SK-N-SH treated with all-trans-retinoic acid at 6 μM for 48 hours (cell line): Measurements from ENCODE around the gene KRTAP19-1.
"Not testable (repeated sequence)": the region's sequence is repeated elsewhere in the genome, so short reads cannot be mapped to it uniquely, and the experiment has no call there.

Source experiments
- ATAC-seq: fragments of 200-7000 bp; cut with Tn5 transposase; 3 replicates; pipeline ENCODE4 v1.9.1; 2020; ENCODE audit warnings: mild to moderate bottlenecking, moderate library complexity
- ARNTL ChIP-seq: fragments of 450-650 bp; formaldehyde crosslinking; IDR thresholded peaks from 2 replicates; pipeline ENCODE4 v1.5.0; 2020; ENCODE audit warnings: low read depth, mild to moderate bottlenecking, moderate library complexity, borderline replicate concordance
- BACH2 ChIP-seq: fragments of 250-450 bp; sonication (Bioruptor Pico); IDR thresholded peaks from 2 replicates; pipeline ENCODE4 v1.9.0; 2021; ENCODE audit warnings: mild to moderate bottlenecking, borderline replicate concordance
- CSDC2 ChIP-seq: fragments of 250-450 bp; sonication (Bioruptor Pico); IDR thresholded peaks from 2 replicates; pipeline ENCODE4 v1.5.0; 2020; ENCODE audit warnings: mild to moderate bottlenecking, moderate library complexity
- ESRRG ChIP-seq: fragments of 250-450 bp; sonication (Bioruptor Pico); IDR thresholded peaks from 2 replicates; pipeline ENCODE4 v1.6.1; 2021; ENCODE audit warnings: mild to moderate bottlenecking
- GLIS3 ChIP-seq: fragments of 250-450 bp; sonication (Bioruptor Pico); IDR thresholded peaks from 2 replicates; pipeline ENCODE4 v1.5.0; 2020; ENCODE audit warnings: mild to moderate bottlenecking, moderate library complexity
- ISL1 ChIP-seq: fragments of 250-450 bp; sonication (Bioruptor Pico); IDR thresholded peaks from 2 replicates; pipeline ENCODE4 v2.1.2; 2022; ENCODE audit warnings: mild to moderate bottlenecking, moderate library complexity
- OSR1 ChIP-seq: fragments of 250-450 bp; sonication (Bioruptor Pico); IDR thresholded peaks from 2 replicates; pipeline ENCODE4 v1.8.0; 2022; ENCODE audit warnings: moderate library complexity, mild to moderate bottlenecking, inconsistent platforms
- RARB ChIP-seq: fragments of 250-450 bp; sonication (Bioruptor Pico); IDR thresholded peaks from 2 replicates; pipeline ENCODE4 v1.8.0; 2021; ENCODE audit warnings: mild to moderate bottlenecking, moderate library complexity
- SNAI2 ChIP-seq: fragments of 250-450 bp; sonication (Bioruptor Pico); IDR thresholded peaks from 2 replicates; pipeline ENCODE4 v1.5.0; 2020; ENCODE audit warnings: mild to moderate bottlenecking, moderate library complexity
- TCF4 ChIP-seq: fragments of 250-450 bp; sonication (Bioruptor Pico); IDR thresholded peaks from 2 replicates; pipeline ENCODE4 v1.8.0; 2021; ENCODE audit warnings: mild to moderate bottlenecking, moderate library complexity, borderline replicate concordance
- TOX ChIP-seq: fragments of 250-450 bp; sonication (Bioruptor Pico); IDR thresholded peaks from 2 replicates; pipeline ENCODE4 v1.8.0; 2021; ENCODE audit warnings: mild to moderate bottlenecking, moderate library complexity, borderline replicate concordance
- ZC3H10 ChIP-seq: fragments of 250-450 bp; sonication (Bioruptor Pico); IDR thresholded peaks from 2 replicates; pipeline ENCODE4 v1.5.1; 2021; ENCODE audit warnings: mild to moderate bottlenecking, moderate library complexity
- ZFP3 ChIP-seq: fragments of 250-450 bp; sonication (Bioruptor Pico); IDR thresholded peaks from 2 replicates; pipeline ENCODE4 v1.5.0; 2020; ENCODE audit warnings: mild to moderate bottlenecking, moderate library complexity
- ZNF70 ChIP-seq: fragments of 450-650 bp; formaldehyde crosslinking; IDR thresholded peaks from 2 replicates; pipeline ENCODE4 v1.5.0; 2020; ENCODE audit warnings: mild to moderate bottlenecking, moderate library complexity
- ZNF8 ChIP-seq: fragments of 450-650 bp; formaldehyde crosslinking; IDR thresholded peaks from 2 replicates; pipeline ENCODE4 v1.5.0; 2020; ENCODE audit warnings: mild to moderate bottlenecking, moderate library complexity
- TF ChIP-seq, protein P1 (sequence below): fragments of 250-450 bp; sonication (Bioruptor Pico); IDR thresholded peaks from 2 replicates; pipeline ENCODE4 v1.8.0; 2020; ENCODE audit warnings: mild to moderate bottlenecking, moderate library complexity, borderline replicate concordance
- TF ChIP-seq, protein P2 (sequence below): fragments of 250-450 bp; sonication (Bioruptor Pico); IDR thresholded peaks from 2 replicates; pipeline ENCODE4 v1.5.1; 2021; ENCODE audit warnings: mild to moderate bottlenecking, moderate library complexity
- TF ChIP-seq, protein P3 (sequence below): fragments of 250-450 bp; sonication (Bioruptor Pico); IDR thresholded peaks from 2 replicates; pipeline ENCODE4 v1.8.0; 2021; ENCODE audit warnings: low read depth, mild to moderate bottlenecking, moderate library complexity, borderline replicate concordance

The KRTAP19-1 gene

DNA sequence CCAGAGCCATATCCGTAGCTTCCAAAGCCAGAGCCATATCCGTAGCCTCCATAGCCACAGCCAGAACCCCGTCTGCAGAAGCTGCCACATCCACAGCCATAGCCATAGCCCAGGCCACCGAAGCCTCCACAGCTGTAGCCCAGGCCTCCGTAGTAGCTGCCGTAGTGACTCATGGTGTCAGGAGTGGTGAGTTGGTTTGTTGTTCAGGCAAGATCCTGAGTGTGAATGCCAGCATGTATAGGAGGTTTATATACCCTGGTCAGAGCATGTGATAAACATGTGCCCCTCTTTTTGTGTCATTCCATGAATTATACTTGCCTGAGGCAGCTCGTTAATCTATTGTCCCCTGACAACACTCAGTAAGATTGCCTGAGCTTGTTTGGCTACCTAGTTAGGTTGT lies at the start of gene KRTAP19-1:
Gene KRTAP19-1, minus strand, starts transcription at position 223 of the 400 bp plus-strand sequence. Its CDS starts 50 bp downstream, at position 173.
- ATAC-seq, result no peak
- TF ChIP-seq ESRRG (CRISPR knock-in tag), result no peak

DNA sequence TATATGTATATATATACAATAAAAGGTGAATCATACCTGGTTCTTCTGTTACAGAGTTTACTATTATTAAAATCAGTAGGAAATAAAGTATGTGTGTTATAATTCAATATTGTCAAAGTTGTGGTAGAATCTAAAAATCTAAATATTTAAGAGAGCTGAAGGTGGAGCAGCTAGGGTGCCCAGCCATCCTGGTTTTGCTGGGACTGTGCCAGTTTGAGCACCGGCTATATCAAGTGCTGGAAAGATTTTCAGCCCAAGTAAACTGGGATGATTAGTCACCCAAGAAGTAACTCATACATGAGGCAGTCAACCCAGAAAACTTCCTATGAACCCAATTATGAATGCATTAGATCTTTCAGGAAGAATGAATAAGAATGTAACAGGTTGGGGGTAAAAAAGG lies 38.7 kb upstream of the KRTAP19-1 start:
- ATAC-seq, result no peak

DNA sequence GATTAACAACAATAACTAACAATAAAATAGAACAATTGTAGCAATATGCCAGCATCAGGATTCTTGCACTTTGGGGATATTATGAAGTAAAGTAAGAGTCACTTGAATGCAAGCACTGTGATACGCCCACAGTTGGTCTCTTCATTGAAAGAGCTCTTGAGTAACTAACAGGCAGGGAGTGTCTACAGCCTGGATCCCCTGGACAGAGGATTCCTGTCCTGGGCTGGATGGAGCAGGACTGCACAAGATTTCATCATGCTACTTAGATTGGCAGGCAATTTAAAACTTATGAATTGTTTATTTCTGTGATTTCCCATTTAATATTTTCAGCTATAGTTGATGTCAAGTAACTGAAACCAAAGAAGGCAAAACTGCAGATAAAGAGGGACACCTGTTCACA lies 35.5 kb upstream of the KRTAP19-1 start:
- TF ChIP-seq, protein P1, sequence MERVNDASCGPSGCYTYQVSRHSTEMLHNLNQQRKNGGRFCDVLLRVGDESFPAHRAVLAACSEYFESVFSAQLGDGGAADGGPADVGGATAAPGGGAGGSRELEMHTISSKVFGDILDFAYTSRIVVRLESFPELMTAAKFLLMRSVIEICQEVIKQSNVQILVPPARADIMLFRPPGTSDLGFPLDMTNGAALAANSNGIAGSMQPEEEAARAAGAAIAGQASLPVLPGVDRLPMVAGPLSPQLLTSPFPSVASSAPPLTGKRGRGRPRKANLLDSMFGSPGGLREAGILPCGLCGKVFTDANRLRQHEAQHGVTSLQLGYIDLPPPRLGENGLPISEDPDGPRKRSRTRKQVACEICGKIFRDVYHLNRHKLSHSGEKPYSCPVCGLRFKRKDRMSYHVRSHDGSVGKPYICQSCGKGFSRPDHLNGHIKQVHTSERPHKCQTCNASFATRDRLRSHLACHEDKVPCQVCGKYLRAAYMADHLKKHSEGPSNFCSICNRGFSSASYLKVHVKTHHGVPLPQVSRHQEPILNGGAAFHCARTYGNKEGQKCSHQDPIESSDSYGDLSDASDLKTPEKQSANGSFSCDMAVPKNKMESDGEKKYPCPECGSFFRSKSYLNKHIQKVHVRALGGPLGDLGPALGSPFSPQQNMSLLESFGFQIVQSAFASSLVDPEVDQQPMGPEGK (CRISPR knock-in tag), result no peak
- TF ChIP-seq ESRRG (CRISPR knock-in tag) (no peak), ISL1 (CRISPR knock-in tag) (no peak), TCF4 (CRISPR knock-in tag) (no peak)
- TF ChIP-seq, protein P2, sequence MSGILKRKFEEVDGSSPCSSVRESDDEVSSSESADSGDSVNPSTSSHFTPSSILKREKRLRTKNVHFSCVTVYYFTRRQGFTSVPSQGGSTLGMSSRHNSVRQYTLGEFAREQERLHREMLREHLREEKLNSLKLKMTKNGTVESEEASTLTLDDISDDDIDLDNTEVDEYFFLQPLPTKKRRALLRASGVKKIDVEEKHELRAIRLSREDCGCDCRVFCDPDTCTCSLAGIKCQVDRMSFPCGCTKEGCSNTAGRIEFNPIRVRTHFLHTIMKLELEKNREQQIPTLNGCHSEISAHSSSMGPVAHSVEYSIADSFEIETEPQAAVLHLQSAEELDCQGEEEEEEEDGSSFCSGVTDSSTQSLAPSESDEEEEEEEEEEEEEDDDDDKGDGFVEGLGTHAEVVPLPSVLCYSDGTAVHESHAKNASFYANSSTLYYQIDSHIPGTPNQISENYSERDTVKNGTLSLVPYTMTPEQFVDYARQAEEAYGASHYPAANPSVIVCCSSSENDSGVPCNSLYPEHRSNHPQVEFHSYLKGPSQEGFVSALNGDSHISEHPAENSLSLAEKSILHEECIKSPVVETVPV (CRISPR knock-in tag), result no peak
- no peak for ATAC-seq

More for the DNA sequence above, 38.7 kb upstream of the KRTAP19-1 start:
- TF ChIP-seq ARNTL, result no peak
- TF ChIP-seq BACH2 (CRISPR knock-in tag), result no peak
- TF ChIP-seq TCF4 (CRISPR knock-in tag), result no peak
- TF ChIP-seq GLIS3 (CRISPR knock-in tag), result no peak
- TF ChIP-seq ISL1 (CRISPR knock-in tag), result no peak
- TF ChIP-seq OSR1 (CRISPR knock-in tag), result no peak
- TF ChIP-seq, protein P3, sequence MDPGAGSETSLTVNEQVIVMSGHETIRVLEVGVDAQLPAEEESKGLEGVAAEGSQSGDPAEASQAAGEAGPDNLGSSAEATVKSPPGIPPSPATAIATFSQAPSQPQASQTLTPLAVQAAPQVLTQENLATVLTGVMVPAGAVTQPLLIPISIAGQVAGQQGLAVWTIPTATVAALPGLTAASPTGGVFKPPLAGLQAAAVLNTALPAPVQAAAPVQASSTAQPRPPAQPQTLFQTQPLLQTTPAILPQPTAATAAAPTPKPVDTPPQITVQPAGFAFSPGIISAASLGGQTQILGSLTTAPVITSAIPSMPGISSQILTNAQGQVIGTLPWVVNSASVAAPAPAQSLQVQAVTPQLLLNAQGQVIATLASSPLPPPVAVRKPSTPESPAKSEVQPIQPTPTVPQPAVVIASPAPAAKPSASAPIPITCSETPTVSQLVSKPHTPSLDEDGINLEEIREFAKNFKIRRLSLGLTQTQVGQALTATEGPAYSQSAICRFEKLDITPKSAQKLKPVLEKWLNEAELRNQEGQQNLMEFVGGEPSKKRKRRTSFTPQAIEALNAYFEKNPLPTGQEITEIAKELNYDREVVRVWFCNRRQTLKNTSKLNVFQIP, result no peak
- no peak for TF ChIP-seq ZFP3 (CRISPR knock-in tag)
- TF ChIP-seq, protein P2 (CRISPR knock-in tag), result no peak
- no peak for TF ChIP-seq TOX (CRISPR knock-in tag)
- TF ChIP-seq, protein P1 (CRISPR knock-in tag), result no peak
- TF ChIP-seq RARB (CRISPR knock-in tag), result no peak
- TF ChIP-seq SNAI2 (CRISPR knock-in tag), result no peak
- TF ChIP-seq ZNF8 (CRISPR knock-in tag), result no peak

DNA sequence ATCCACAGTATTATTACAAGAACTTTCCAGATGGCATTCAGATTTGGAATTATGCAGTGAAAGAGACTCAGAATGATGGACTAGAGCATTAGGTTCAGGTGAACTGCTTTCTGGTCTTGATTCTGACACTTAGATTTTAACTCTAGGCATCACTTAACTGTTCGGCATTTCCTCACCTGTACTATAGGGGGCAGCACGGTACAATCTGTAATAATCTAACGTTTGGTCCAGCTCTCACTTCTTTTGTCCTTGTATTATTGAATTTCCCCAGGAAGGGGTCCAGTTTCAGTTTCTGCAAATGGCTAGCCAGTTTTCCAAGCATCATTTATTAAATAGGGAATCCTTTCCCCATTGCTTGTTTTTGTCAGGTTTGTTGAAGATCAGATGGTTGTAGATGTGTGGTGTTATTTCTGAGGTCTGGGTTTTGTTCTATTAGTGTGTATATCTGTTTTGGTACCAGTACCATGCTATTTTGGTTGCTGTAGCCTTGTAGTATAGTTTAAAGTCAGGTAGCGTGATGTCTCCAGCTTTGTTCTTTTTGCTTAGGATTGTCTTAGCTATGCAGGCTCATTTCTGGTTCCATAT lies 25.5 kb upstream of the KRTAP19-1 start:
- ATAC-seq, result not testable (repeated sequence)

DNA sequence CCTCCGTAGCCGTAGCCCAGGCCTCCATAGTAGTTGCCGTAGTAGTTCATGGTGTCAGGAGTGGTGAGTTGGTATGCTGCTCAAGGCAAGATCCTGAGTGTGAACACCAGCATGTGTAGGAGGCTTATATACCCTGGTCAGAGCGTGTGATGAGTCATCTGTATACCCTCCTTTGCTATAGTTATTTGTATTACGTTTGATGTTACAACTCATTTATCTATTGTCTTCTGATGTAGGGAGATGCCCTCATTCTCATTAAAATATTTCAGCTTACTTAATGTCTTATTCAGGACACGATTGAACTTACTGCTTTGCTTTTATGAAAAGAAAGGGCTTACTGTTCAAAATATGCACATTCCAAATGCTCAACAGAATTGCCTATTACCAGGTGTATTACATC lies 21.9 kb upstream of the KRTAP19-1 start, which contains the start of gene KRTAP19-5:
Gene KRTAP19-5, minus strand, starts transcription at position 101 of the 400 bp plus-strand sequence. Its CDS starts 51 bp downstream, at position 50.
- no peak for ATAC-seq
- TF ChIP-seq ZNF70 (CRISPR knock-in tag), result no peak
- TF ChIP-seq, protein P2 (CRISPR knock-in tag), result no peak
- TF ChIP-seq, protein P3, result no peak
- no peak for TF ChIP-seq ZNF8 (CRISPR knock-in tag)
- no peak for TF ChIP-seq CSDC2
- no peak for TF ChIP-seq ISL1 (CRISPR knock-in tag)
- TF ChIP-seq BACH2 (CRISPR knock-in tag), result no peak
- TF ChIP-seq ARNTL, result no peak
- no peak for TF ChIP-seq ZC3H10
